Breast epithelium (tissue), 4 donors: ENCODE results near the gene GOLGA6L4. TPM values are rescaled to one million over a fixed set of nuclear protein-coding genes. Genes with fewer than 3 reads are reported as not detected.
A peak's percentile ranks its signal among the peaks of the same experiment; 100 is the strongest.
"Not testable (repeated sequence)": the region's sequence is repeated elsewhere in the genome, so short reads cannot be mapped to it uniquely, and the experiment has no call there.

ENCODE experiments used
- DNase-seq, 2 donors: peaks; one replicate each; pipeline ENCODE4 v3.0.0-alpha.2; 2019; ENCODE audit warnings: low spot score in 2 of 2
- H3K27ac ChIP-seq, 2 donors: fragments of 200-600 bp; sonication (generic) in 1 of 2; one replicate each; pipeline ENCODE4 v1.5.1; 2016 to 2019; ENCODE audit warnings: mild to moderate bottlenecking in 1 of 2
- H3K27me3 ChIP-seq, 2 donors: fragments of 200-600 bp; sonication (generic) in 1 of 2; one replicate each; pipeline versions ENCODE4 v1.5.1 to v1.6.0; 2017 to 2019; ENCODE audit warnings: control low read depth in 1 of 2, mild to moderate bottlenecking in 1 of 2
- H3K36me3 ChIP-seq: fragments of 200-600 bp; one replicate; pipeline ENCODE4 v1.5.1; 2019
- H3K4me1 ChIP-seq, 2 donors: fragments of 200-600 bp; sonication (generic); one replicate each; pipeline ENCODE4 v1.5.1; 2016 to 2019; ENCODE audit warnings: control low read depth in 1 of 2
- H3K4me3 ChIP-seq, 3 donors: fragments of 200-600 bp; sonication (generic); 1 replicate in 2 of 3; 2 replicates in 1 of 3; pipeline ENCODE4 v1.5.1; 2016 to 2019; ENCODE audit warnings: mild to moderate bottlenecking in 3 of 3, moderate library complexity in 2 of 3
- H3K9me3 ChIP-seq, 2 donors: fragments of 200-600 bp; sonication (generic) in 1 of 2; one replicate each; pipeline ENCODE4 v1.5.1; 2016 to 2019; ENCODE audit warnings: control low read depth in 1 of 2
- intact Hi-C: fragments of 100-400 bp; cut with DNase I; formaldehyde crosslinking; loops from one replicate; pipeline ENCODE4 v1.15.1; 2023; ENCODE audit warnings: low total_unique reads
- total RNA-seq, 3 donors: library from RNA; depleted of rRNA; stranded (reverse); fragments of >200 nt; gene quantifications; one replicate each; pipeline ENCODE4 v1.1.0, GENCODE V29; 2016

GOLGA6L4 gene
- total RNA-seq = 1 to 10 TPM; 3.8 to 5.3 (median 5.2) TPM

- H3K9me3 ChIP-seq, H3K27ac ChIP-seq, intact Hi-C loops, H3K36me3 ChIP-seq, H3K4me3 ChIP-seq, H3K27me3 ChIP-seq, H3K4me1 ChIP-seq: not testable (repeated sequence)
- DNase-seq = peak in 1 of 2 donors; percentile 38
These were observed at the start of gene GOLGA6L4 for GRCh38 chr15:84235573-84235972. Gene GOLGA6L4 (plus strand): TSS chr15:84235773. CDS start chr15:84235835, 62 bp downstream.

- H3K4me1 ChIP-seq, H3K4me3 ChIP-seq, H3K9me3 ChIP-seq, intact Hi-C loops, H3K27me3 ChIP-seq, DNase-seq, H3K36me3 ChIP-seq, H3K27ac ChIP-seq: not testable (repeated sequence)
These were observed 42.6 kb upstream of the GOLGA6L4 start for GRCh38 chr15:84192982-84193381.

GRCh38 chr15:84195603-84196002 is 40.0 kb upstream of the GOLGA6L4 start:
- H3K27ac ChIP-seq, H3K9me3 ChIP-seq, H3K27me3 ChIP-seq, H3K36me3 ChIP-seq, H3K4me1 ChIP-seq, H3K4me3 ChIP-seq, DNase-seq, intact Hi-C loops: not testable (repeated sequence)

- H3K27me3 ChIP-seq, H3K4me3 ChIP-seq, DNase-seq, H3K9me3 ChIP-seq, H3K27ac ChIP-seq, intact Hi-C loops, H3K36me3 ChIP-seq, H3K4me1 ChIP-seq: not testable (repeated sequence)
These were observed 38.9 kb upstream of the GOLGA6L4 start for GRCh38 chr15:84196530-84197188.

- DNase-seq = peak in 1 of 2 donors; percentile 5
These were observed 35.7 kb upstream of the GOLGA6L4 start for GRCh38 chr15:84199865-84200264.

GRCh38 chr15:84246441-84246840 is 10.9 kb downstream of the GOLGA6L4 start:
- intact Hi-C loops, H3K9me3 ChIP-seq, H3K27ac ChIP-seq, H3K27me3 ChIP-seq, H3K36me3 ChIP-seq, DNase-seq, H3K4me1 ChIP-seq, H3K4me3 ChIP-seq: not testable (repeated sequence)

More at GRCh38 chr15:84199865-84200264, 35.7 kb upstream of the GOLGA6L4 start:
- H3K4me1 ChIP-seq, H3K27ac ChIP-seq, H3K4me3 ChIP-seq, H3K36me3 ChIP-seq, H3K9me3 ChIP-seq, H3K27me3 ChIP-seq, intact Hi-C loops: not testable (repeated sequence)
